ENCODE results near the gene HDAC4.
"Not testable (repeated sequence)": the region's sequence is repeated elsewhere in the genome, so short reads cannot be mapped to it uniquely, and the experiment has no call there.

HDAC4 gene

GRCh38 chr2:239291475-239292350, 109.1 kb downstream of the HDAC4 start:
- DNase-seq = peak; percentile 64

- no peak for DNase-seq
These were observed 110.0 kb downstream of the HDAC4 start for GRCh38 chr2:239290618-239291474.

DNA sequence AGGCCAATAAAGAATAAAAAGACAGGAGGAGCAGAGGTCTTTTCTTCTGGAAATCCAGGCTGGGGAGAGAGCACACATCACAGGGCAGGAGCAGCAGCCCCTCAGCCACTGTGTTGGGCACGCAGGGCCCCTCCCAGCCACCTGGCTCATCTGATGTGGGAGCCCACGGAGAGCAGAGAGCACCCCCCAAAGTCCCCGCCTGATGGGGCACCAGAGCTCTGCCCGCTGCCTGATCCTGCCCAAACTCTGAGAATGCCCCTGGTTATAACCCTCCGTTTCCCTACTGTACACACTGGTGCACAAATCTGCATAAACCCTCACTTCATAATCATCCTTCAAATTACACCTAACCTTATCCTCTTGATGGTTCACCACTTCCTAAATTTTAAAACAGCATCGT, 111.3 kb downstream of the HDAC4 start:
- no peak for DNase-seq

GRCh38 chr2:239288951-239289511, 111.8 kb downstream of the HDAC4 start:
- no peak for DNase-seq

- no peak for DNase-seq
These were observed 112.6 kb downstream of the HDAC4 start for GRCh38 chr2:239288237-239288636.

DNA sequence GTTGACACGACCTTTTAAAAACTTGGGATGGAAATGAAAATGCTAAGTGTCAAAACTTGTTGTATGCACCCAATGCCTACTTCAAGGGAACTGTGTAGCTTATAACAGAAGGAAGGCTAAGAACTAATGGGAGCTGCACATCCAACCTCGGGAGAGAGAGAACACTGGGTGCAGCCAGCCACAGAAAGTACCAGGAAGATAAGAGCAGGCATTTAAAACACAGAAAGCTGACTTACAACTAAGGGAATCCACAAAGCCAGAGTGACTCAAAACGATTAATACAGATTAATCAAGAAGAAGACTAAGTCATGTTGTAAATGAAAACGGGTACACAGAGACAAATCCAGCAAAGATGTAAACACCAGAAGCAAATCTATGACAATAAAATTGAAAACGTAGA, 113.4 kb downstream of the HDAC4 start:
- no peak for DNase-seq

- DNase-seq = no peak
These were observed 113.9 kb downstream of the HDAC4 start for GRCh38 chr2:239286901-239287300.

DNA sequence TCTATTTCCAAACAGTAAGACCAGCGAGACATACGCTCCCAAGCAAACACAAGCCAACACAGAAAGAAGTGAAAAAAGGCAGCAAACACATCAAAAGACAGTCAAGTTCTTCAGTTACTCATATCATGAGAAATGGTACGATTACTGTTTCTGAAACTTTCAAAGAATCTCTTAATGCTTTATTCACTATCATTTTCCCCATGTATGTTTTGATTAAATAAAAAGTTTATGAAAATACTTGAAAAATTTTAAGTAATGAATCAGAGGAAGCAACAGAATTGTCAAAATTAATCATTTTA, 114.9 kb downstream of the HDAC4 start:
- DNase-seq = no peak

GRCh38 chr2:239285071-239285931, 115.5 kb downstream of the HDAC4 start:
- DNase-seq = no peak

DNA sequence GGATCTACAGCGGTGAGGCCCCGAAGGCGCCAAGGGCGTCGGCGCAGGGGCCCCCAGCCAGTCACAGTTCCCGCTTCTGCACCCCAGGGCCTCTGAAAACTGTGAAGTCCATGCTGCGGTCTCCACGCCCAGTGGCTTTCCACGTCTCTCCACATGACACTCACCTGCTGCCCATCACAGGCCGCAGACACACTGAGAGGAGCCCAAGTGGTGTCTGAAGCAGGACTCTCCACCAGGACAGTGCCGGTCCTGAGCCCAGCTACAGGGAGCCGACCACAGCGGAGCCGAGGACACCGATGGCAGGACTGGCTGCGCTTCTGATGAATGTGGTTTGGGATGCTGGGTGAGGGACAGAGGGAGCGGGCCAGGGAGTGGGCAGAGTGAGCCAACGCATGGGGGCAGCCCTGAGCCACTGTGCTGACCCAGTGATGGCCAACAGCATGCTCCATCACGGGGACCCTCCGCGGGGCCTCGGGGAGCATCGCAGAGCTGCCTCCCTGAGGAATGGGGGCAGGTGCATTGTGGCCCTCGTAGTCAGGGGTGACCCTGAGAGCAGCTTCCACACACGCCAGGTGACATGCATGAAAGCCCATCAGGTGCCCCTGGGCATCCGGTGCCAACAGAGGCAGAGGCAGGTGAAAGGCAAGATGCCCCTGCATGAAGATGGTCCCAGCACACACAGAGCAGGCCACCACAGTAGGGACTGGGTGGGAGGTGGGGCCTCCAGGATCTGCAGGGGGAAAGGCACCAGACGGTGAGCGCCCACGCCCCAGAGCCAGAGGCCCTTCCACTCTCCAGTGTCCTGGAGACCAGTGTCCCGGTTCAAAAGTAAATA, 116.6 kb downstream of the HDAC4 start:
- no peak for DNase-seq

DNA sequence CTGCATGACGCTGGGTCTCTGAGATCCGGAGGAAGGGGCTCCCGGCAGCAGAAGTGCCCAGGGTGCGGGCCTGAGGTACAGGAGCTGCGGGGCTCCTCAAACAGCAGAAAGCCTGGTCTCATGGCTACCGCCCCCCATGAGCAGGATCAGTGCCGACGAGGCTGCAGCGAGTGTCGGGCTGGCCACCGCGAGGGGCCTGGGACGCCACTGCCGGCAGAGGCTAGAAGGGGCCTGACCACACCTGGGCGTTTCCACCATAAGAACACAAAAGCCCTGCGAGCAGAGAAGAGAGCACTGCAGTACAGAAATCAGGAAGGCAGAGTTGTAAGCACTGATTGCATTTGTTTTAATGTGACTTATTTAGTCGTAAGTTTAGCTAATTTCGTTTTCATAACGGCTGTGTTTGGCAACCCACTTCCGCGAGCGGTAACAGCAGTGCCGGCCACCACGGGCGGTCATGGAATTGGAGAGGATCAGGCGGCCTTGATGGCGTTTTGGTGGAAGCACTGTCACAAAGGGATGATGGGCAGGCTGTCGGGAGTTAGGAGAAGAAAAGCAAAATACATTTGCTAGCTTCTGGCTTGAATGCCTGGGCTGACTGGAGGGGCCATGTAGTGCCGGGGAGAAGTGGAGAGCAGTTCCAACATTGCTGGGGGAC, 117.4 kb downstream of the HDAC4 start:
- DNase-seq = no peak

GRCh38 chr2:239282448-239283287, 118.2 kb downstream of the HDAC4 start:
- no peak for DNase-seq

DNA sequence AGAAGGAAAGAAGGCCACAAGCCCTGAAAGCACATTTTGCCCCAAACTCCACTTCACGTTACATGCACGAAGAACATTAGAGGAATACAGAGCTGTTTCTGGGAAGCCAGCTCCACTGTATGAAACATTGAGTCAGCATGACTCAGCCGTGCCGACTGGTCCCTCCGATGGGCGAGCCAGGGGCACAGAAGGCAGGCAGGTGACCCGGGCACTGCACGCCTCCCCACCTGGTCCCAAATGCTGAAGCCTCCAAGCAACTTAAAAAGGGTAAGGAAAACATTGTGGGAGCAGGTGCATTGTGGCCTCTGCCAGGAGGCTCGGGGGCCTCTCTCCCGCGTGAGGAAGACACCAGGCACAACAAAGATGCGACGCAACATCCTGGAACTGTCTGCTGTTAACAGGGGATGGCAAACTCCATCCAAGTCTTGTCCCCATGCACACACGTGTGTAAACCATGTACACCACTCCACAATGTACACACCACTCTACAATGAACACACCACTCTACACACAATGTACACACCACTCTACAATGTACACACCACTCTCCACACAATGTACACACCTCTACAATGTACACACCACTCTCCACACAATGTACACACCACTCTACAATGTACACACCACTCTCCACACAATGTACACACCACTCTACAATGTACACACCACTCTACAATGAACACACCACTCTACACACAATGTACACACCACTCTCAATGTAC, 120.4 kb downstream of the HDAC4 start:
- DNase-seq = not testable (repeated sequence)

DNA sequence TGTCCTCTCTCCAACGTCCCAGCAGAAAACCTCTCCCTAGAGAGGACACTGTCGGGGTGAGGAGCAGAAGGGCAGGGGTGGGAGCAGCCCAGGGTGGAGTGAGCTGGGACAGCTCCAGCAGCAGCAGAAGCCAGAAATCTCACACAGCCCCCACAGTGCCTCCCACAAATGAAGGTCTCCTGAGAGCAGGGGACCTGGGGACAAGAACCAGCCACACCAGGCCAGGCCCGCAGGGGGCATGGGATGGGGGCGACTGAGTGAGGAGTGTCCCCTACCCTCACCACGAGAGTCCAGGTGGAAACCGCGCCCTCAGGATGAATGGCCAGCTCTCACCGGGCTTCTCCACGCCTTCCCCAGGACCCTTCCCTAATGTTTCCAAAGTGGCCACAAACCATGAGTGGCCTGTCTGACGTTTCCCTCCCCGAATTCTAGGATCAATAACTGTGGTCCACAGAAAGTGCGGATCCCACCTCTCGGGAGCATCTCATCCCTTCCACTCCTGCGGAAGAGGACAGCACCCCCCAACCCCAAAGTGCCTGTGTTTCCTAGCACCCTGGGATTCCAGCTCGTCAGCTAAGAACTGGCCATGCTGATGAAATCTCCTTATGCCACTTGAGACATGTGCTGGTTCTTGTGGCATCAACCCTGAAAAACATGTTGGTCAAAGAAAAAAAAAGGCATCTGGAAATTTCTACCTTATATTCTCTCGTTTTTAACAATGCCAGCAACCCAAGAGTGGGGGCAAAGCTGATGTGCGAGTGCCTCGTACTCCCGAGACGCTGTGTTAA, 121.1 kb downstream of the HDAC4 start:
- DNase-seq = no peak

DNA sequence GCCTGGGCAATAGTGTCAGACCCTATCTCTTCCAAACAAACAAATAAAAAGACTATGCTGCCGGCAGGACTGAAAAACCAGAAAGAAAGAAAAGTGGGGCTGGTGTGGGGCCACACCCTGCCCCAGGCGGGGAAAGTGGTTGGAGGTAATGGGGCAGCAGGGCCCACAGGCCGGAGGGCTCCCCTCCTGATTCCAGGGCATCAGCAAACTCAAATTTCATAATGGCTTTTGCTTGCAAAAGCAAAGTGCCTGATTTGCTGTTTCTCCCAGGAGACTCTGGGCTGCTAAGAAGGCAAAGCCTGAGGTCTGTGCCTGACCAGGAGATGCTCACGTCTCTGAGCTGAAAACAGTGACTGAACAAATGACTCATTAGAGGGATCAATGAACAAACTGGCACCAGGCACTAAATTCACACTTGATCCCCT, 121.9 kb downstream of the HDAC4 start:
- no peak for DNase-seq

- DNase-seq = no peak
These were observed 122.5 kb downstream of the HDAC4 start for GRCh38 chr2:239278361-239278760.

- no peak for DNase-seq
These were observed 123.3 kb downstream of the HDAC4 start for GRCh38 chr2:239277401-239278085.

- no peak for DNase-seq
These were observed 124.0 kb downstream of the HDAC4 start for GRCh38 chr2:239276851-239277250.

Measured in NCI-H510A treated with DMSO at 0.1 percent for 48 hours (cell line).